Activated CD4-positive, alpha-beta T cell treated with anti-CD3 and anti-CD28 coated beads, Interleukin-2, amount 10 ng/mL, durations not matched to agents 24 days and 14 days (primary cell): Measurements from ENCODE around the gene PRKG1. TPM values are rescaled to one million over a fixed set of nuclear protein-coding genes. Genes with fewer than 3 reads are reported as not detected.

Experiments
- DNase-seq: peaks from one replicate; pipeline ENCODE4 v3.0.0; 2022
- H3K27ac Mint-ChIP-seq: one replicate; pipeline ENCODE4 v1.8.0; 2022; ENCODE audit warnings: mild to moderate bottlenecking, mixed read lengths
- H3K27me3 Mint-ChIP-seq: one replicate; pipeline ENCODE4 v1.8.0; 2022; ENCODE audit warnings: mixed read lengths
- H3K36me3 Mint-ChIP-seq: one replicate; pipeline ENCODE4 v1.8.0; 2022; ENCODE audit warnings: low read depth, mild to moderate bottlenecking, mixed read lengths
- H3K4me1 Mint-ChIP-seq: one replicate; pipeline ENCODE4 v1.8.0; 2021; ENCODE audit warnings: mixed read lengths
- H3K4me3 Mint-ChIP-seq: one replicate; pipeline ENCODE4 v1.8.0; 2022; ENCODE audit warnings: mild to moderate bottlenecking, moderate library complexity, mixed read lengths
- H3K9me3 Mint-ChIP-seq: one replicate; pipeline ENCODE4 v1.8.0; 2021; ENCODE audit warnings: mixed read lengths
- intact Hi-C: fragments of 100-400 bp; cut with micrococcal nuclease; formaldehyde crosslinking; loops from one replicate; pipeline ENCODE4 v1.15.1; 2023
- total RNA-seq: library from RNA; stranded (reverse); gene quantifications from 2 replicates; pipeline ENCODE4 v1.2.3, GENCODE V29; 2022

The PRKG1 gene
- total RNA-seq, 1 donor from 2014 or later = not detected

- Mint-ChIP-seq H3K4me3 (no peak overlapping the region), H3K27me3 (peaks cover 15% of the 10 kb centered on the region), H3K36me3 (no peaks in the 10 kb centered on the region), H3K4me1 (no peaks in the 10 kb centered on the region), H3K27ac (no peak overlapping the region), H3K9me3 (no peaks in the 10 kb centered on the region)
- intact Hi-C loops = no loop called here
- DNase-seq = no peak
Observed at GRCh38 chr10:51821045-51821444, 746.8 kb downstream of the PRKG1 start.

DNA sequence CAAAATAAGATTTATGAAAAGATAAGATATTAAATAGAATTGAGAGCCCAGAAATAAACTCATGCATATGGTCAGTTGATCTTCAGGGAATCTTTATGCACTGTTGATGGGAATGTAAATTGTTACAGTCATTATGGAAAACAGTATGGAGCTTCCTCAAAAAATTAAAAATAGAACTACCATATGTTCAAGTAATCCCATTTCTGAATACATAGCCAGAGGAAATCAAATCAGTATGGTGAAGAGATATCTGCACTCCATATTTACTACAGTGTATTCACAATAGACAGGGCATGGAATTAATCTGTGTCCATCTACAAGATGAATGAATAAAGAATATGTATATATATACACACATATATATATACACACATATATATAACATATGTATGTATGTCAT is 747.5 kb downstream of the PRKG1 start:
- no peak for DNase-seq
- Mint-ChIP-seq H3K9me3 (no peaks in the 10 kb centered on the region), H3K4me1 (no peaks in the 10 kb centered on the region), H3K36me3 (no peaks in the 10 kb centered on the region), H3K4me3 (no peak overlapping the region), H3K27me3 (peaks cover 19% of the 10 kb centered on the region), H3K27ac (no peak overlapping the region)
- intact Hi-C loops = no loop called here

GRCh38 chr10:51832652-51833383 is 758.5 kb downstream of the PRKG1 start:
- no peak for DNase-seq
- no peaks in the 10 kb centered on the region for H3K36me3 Mint-ChIP-seq
- no peak overlapping the region for H3K27ac Mint-ChIP-seq
- H3K27me3 Mint-ChIP-seq = peaks cover 4% of the 10 kb centered on the region
- intact Hi-C loops = loop anchor here (2.0 kb wide), 2 partner anchors 46 to 134 kb away; partner anchors contain the start of gene CSTF2T
- H3K4me3 Mint-ChIP-seq = no peak overlapping the region
- peaks cover 3% of the 10 kb centered on the region for H3K4me1 Mint-ChIP-seq
- peaks cover 4% of the 10 kb centered on the region for H3K9me3 Mint-ChIP-seq

GRCh38 chr10:51834548-51834947 is 760.3 kb downstream of the PRKG1 start:
- Mint-ChIP-seq H3K27ac (no peak overlapping the region), H3K4me1 (peaks cover 3% of the 10 kb centered on the region), H3K36me3 (no peaks in the 10 kb centered on the region), H3K4me3 (no peak overlapping the region), H3K9me3 (peaks cover 4% of the 10 kb centered on the region), H3K27me3 (peaks cover 2% of the 10 kb centered on the region)
- intact Hi-C loops = no loop called here
- DNase-seq = no peak

- Mint-ChIP-seq H3K4me3 (no peak overlapping the region), H3K27me3 (peaks cover 2% of the 10 kb centered on the region), H3K9me3 (peaks cover 4% of the 10 kb centered on the region), H3K4me1 (no peaks in the 10 kb centered on the region), H3K36me3 (no peaks in the 10 kb centered on the region), H3K27ac (no peak overlapping the region)
- DNase-seq = no peak
- intact Hi-C loops = no loop called here
Observed at GRCh38 chr10:51838471-51838870, 764.2 kb downstream of the PRKG1 start.

DNA sequence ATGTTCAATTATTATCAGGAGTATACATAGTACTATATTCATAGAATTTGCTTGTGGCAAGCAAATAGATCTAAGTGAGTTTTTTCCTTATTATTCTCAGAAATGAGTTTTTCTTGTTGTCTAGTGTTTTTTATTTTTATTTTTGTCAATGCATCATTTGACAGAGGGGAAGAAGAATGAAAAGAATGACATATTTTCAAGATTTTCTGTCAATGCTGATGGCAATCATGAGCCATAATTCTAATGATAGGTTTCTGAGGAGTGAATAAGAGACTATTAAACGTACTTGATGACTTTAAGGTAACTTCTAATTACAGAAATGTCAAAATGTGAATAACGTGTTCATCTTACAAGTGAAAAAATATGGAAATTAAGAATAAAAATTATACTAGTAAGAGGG is 769.7 kb downstream of the PRKG1 start:
- DNase-seq = no peak
- no peaks in the 10 kb centered on the region for H3K9me3 Mint-ChIP-seq
- no peak overlapping the region for H3K4me3 Mint-ChIP-seq
- H3K27ac Mint-ChIP-seq = no peak overlapping the region
- intact Hi-C loops = no loop called here
- no peaks in the 10 kb centered on the region for H3K36me3 Mint-ChIP-seq
- H3K27me3 Mint-ChIP-seq = peaks cover 9% of the 10 kb centered on the region
- H3K4me1 Mint-ChIP-seq = no peaks in the 10 kb centered on the region

GRCh38 chr10:51846856-51847506 is 772.7 kb downstream of the PRKG1 start:
- no peak for DNase-seq
- H3K27ac Mint-ChIP-seq = no peak overlapping the region
- H3K27me3 Mint-ChIP-seq = peaks cover 11% of the 10 kb centered on the region
- no peaks in the 10 kb centered on the region for H3K4me1 Mint-ChIP-seq
- H3K4me3 Mint-ChIP-seq = no peak overlapping the region
- H3K9me3 Mint-ChIP-seq = no peaks in the 10 kb centered on the region
- intact Hi-C loops = no loop called here
- H3K36me3 Mint-ChIP-seq = no peaks in the 10 kb centered on the region

DNA sequence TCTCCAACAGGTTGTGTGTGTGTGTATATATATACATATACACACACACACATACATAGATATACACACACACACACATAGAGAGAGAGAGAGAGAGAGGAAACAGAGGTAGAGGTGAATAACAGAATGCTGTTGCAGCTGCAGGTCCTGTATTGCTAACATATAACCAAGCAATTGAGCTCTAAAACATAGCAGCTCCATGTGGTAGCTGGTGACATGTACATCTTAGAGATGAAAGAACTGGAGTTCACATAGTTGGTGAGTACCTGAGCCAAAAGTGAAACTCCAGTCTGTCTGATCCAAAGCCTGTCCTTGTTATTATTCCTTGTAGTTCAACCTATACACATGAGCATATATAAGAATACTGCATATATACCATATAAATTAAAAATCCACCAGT is 778.0 kb downstream of the PRKG1 start:
- intact Hi-C loops = no loop called here
- DNase-seq = no peak
- no peak overlapping the region for H3K4me3 Mint-ChIP-seq
- no peaks in the 10 kb centered on the region for H3K4me1 Mint-ChIP-seq
- H3K36me3 Mint-ChIP-seq = no peaks in the 10 kb centered on the region
- no peak overlapping the region for H3K27ac Mint-ChIP-seq
- H3K27me3 Mint-ChIP-seq = peaks cover 14% of the 10 kb centered on the region
- H3K9me3 Mint-ChIP-seq = no peaks in the 10 kb centered on the region

DNA sequence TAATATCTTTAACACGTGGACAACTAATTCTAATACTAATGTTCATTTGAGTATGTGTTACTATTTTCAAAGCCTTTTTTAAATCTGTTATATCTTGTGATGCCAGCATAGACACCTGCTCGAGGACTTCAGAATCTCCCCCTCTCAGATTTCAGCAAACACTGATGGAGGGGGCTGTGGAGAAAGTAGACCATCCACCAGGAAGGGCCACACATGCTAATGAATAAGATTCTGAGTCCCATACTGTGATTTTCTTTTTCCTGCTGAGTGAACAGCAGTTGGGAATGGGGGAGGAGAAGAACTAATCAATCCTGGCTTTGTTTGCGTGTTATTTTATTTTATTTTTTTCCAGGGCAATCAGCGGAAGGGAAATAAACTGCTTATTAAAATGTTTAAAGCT is 783.0 kb downstream of the PRKG1 start:
- Mint-ChIP-seq H3K9me3 (no peaks in the 10 kb centered on the region), H3K27ac (no peak overlapping the region), H3K27me3 (peaks cover 12% of the 10 kb centered on the region), H3K4me3 (no peak overlapping the region), H3K36me3 (no peaks in the 10 kb centered on the region), H3K4me1 (no peaks in the 10 kb centered on the region)
- intact Hi-C loops = no loop called here
- DNase-seq = no peak

DNA sequence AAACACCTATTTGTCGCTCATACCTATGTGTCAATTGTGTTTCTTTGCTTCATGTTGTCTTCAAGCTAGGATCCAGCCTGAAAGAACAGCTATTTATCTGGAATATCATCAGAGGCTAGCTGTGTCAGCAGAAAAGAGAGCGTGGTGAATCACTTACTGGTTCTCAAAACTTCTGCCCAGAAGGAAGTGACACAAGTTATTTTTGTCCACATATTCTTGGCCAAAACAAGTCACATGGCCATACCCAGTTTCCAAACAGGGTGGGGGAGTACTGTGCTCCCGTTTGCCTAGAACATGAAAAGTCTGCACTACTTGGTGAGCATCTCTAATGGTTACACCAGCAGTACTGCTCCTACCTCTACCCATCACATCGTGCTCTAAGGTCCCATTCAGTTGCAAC is 786.0 kb downstream of the PRKG1 start:
- Mint-ChIP-seq H3K27me3 (peaks cover 5% of the 10 kb centered on the region), H3K4me3 (no peak overlapping the region), H3K4me1 (no peaks in the 10 kb centered on the region), H3K27ac (no peak overlapping the region), H3K36me3 (no peaks in the 10 kb centered on the region), H3K9me3 (no peaks in the 10 kb centered on the region)
- intact Hi-C loops = no loop called here
- no peak for DNase-seq

- Mint-ChIP-seq H3K9me3 (no peaks in the 10 kb centered on the region), H3K27me3 (peaks cover 3% of the 10 kb centered on the region), H3K36me3 (no peaks in the 10 kb centered on the region), H3K4me1 (no peaks in the 10 kb centered on the region), H3K4me3 (no peak overlapping the region), H3K27ac (no peak overlapping the region)
- DNase-seq = no peak
- intact Hi-C loops = no loop called here
Observed at GRCh38 chr10:51861051-51861450, 786.8 kb downstream of the PRKG1 start.

- intact Hi-C loops = no loop called here
- Mint-ChIP-seq H3K4me3 (no peak overlapping the region), H3K27ac (no peak overlapping the region), H3K36me3 (no peaks in the 10 kb centered on the region), H3K27me3 (peaks cover 3% of the 10 kb centered on the region), H3K9me3 (no peaks in the 10 kb centered on the region), H3K4me1 (no peaks in the 10 kb centered on the region)
- DNase-seq = no peak
Observed at GRCh38 chr10:51861731-51862130, 787.4 kb downstream of the PRKG1 start.

DNA sequence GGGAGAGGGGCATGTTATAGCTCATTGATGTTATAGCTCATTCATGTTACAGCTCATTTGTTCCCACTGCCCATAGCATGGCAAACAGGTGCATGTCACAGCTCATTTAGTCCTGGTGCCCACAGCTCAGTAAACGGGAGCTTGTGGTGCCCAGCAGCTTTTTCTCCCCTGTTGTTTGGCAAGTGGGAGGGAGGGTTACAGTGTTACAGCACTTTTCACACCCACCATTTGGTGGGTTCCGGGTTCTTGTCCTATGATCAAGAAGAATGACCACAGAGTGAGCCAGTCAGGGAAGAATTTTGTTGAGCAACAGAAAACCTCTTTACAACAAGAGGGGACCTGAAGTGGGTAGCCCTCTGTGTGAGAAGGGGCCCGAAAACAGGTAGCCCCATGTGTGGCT is 787.9 kb downstream of the PRKG1 start:
- Mint-ChIP-seq H3K27me3 (peaks cover 3% of the 10 kb centered on the region), H3K4me1 (no peaks in the 10 kb centered on the region), H3K9me3 (no peaks in the 10 kb centered on the region), H3K27ac (no peak overlapping the region), H3K4me3 (no peak overlapping the region), H3K36me3 (no peaks in the 10 kb centered on the region)
- DNase-seq = no peak
- intact Hi-C loops = no loop called here

DNA sequence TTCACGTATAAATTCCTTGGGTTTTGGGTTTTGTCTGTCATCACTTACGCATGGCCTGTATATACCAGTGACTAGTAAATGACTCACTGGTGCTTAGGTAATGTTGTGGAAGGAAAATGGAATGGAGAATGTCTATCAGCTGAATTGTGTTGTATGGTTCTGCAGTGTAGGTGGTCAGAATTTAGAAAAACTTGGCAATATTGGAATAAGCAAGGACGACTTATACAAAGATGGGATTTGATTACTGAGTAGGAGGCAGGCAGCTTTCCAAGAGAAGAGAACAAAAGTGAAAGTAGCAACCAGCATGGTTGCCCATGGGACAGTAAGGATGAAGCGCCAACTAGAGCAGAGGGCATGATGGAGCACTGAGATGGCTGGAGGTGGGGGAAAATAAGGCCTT is 793.7 kb downstream of the PRKG1 start:
- no peak for DNase-seq
- H3K9me3 Mint-ChIP-seq = no peaks in the 10 kb centered on the region
- intact Hi-C loops = loop anchor here (5.0 kb wide), 1 partner anchor 781 kb away; no protein-coding TSS in a partner anchor
- no peak overlapping the region for H3K4me3 Mint-ChIP-seq
- peaks cover 3% of the 10 kb centered on the region for H3K4me1 Mint-ChIP-seq
- no peak overlapping the region for H3K27ac Mint-ChIP-seq
- H3K27me3 Mint-ChIP-seq = peaks cover 7% of the 10 kb centered on the region
- H3K36me3 Mint-ChIP-seq = no peaks in the 10 kb centered on the region
